ENCODE results near the gene KIF5C. TPM values are rescaled to one million over a fixed set of nuclear protein-coding genes. Genes with fewer than 3 reads are reported as not detected.

The KIF5C gene
- total RNA-seq, 1 experiment from 2014 or later, result 1.6 TPM

GRCh38 chr2:148947299-148947698 is 72.3 kb downstream of the KIF5C start:
- H3K4me1 ChIP-seq (ENCODE audit: control insufficient read depth, insufficient read depth, low read length), result no peaks in the 10 kb centered on the region
- BruUV-seq (replicated peaks), result no TSS peak
- CTCF ChIA-PET, result no interaction called here
- ATAC-seq (no peak), DNase-seq (ENCODE audit: low read depth, low spot score) (no peak)
- H3K27me3 ChIP-seq (ENCODE audit: control insufficient read depth, insufficient read depth, low read length), result peaks cover 7% of the 10 kb centered on the region
- H3K27ac ChIP-seq (ENCODE audit: low read length), result no peak overlapping the region
- in situ Hi-C loops (cut with HindIII; ENCODE audit: low pct_unique_long_range_greater_than_20kb, low sequenced_read_pairs) (no loop called here), intact Hi-C loops (cut with micrococcal nuclease; ENCODE audit: unreplicated experiment) (no loop called here)
- H3K36me3 ChIP-seq (ENCODE audit: control insufficient read depth, insufficient read depth, low read length), result no peaks in the 10 kb centered on the region
- no peaks in the 10 kb centered on the region for H3K9me3 ChIP-seq (ENCODE audit: control insufficient read depth, insufficient read depth, low read depth, low read length)
- no peak overlapping the region for H3K4me3 ChIP-seq (ENCODE audit: low read depth in 2 of 2, low read length in 2 of 2)
- TF ChIP-seq POLR2AphosphoS5 (IDR thresholded peaks at IDR 0.05; ENCODE audit: low read depth, low read length), result no peak
- TF ChIP-seq REST (IDR thresholded peaks at IDR 0.05; ENCODE audit: insufficient read depth in 1 of 2, low read depth in 2 of 2, low read length in 1 of 2), result no peak
- TF ChIP-seq TCF7L2 (IDR thresholded peaks at IDR 0.05; ENCODE audit: low read depth, low read length), result no peak
- no peak for TF ChIP-seq SIN3A (IDR thresholded peaks at IDR 0.05; ENCODE audit: borderline replicate concordance, insufficient read depth, low read depth, low read length)
- TF ChIP-seq, protein P1, sequence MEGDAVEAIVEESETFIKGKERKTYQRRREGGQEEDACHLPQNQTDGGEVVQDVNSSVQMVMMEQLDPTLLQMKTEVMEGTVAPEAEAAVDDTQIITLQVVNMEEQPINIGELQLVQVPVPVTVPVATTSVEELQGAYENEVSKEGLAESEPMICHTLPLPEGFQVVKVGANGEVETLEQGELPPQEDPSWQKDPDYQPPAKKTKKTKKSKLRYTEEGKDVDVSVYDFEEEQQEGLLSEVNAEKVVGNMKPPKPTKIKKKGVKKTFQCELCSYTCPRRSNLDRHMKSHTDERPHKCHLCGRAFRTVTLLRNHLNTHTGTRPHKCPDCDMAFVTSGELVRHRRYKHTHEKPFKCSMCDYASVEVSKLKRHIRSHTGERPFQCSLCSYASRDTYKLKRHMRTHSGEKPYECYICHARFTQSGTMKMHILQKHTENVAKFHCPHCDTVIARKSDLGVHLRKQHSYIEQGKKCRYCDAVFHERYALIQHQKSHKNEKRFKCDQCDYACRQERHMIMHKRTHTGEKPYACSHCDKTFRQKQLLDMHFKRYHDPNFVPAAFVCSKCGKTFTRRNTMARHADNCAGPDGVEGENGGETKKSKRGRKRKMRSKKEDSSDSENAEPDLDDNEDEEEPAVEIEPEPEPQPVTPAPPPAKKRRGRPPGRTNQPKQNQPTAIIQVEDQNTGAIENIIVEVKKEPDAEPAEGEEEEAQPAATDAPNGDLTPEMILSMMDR (IDR thresholded peaks at IDR 0.05), result no peak
- POLR2A ChIA-PET, result interaction anchor here (0.6 kb wide), 1 partner anchor 249 kb away, joined by 6 read pairs; no protein-coding TSS in a partner anchor

DNA sequence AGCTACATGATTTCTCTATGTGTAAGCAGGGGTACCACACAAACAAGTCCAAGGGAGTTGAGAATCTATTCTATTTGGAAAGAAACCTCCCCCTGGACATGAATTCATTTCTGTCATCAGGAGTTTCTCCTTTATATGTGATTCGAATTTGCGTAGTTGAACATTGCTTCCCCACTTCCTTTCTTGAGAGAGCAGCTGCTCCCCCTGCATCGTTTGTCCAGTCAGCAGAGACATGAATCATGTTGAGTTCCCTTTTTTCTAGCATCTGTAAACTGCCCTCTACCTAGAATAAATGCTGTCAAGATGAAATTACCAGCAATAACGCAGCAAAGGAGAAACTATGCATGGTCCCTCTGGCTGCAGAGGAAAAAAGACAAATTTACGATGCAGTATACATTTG is 73.8 kb downstream of the KIF5C start:
- in situ Hi-C loops (cut with HindIII; ENCODE audit: low pct_unique_long_range_greater_than_20kb, low sequenced_read_pairs), result no loop called here
- POLR2A ChIA-PET, result no interaction called here

More for the DNA sequence above, 73.8 kb downstream of the KIF5C start:
- DNase-seq (ENCODE audit: low read depth, low spot score) (no peak), ATAC-seq (no peak)
- no TSS peak for BruUV-seq (replicated peaks)
- peaks cover 4% of the 10 kb centered on the region for H3K27me3 ChIP-seq (ENCODE audit: control insufficient read depth, insufficient read depth, low read length)
- CTCF ChIA-PET, result no interaction called here
- H3K4me3 ChIP-seq (ENCODE audit: low read depth in 2 of 2, low read length in 2 of 2), result no peak overlapping the region
- TF ChIP-seq TCF7L2 (IDR thresholded peaks at IDR 0.05; ENCODE audit: low read depth, low read length), result no peak
- TF ChIP-seq REST (IDR thresholded peaks at IDR 0.05; ENCODE audit: insufficient read depth in 1 of 2, low read depth in 2 of 2, low read length in 1 of 2), result no peak
- no peak for TF ChIP-seq SIN3A (IDR thresholded peaks at IDR 0.05; ENCODE audit: borderline replicate concordance, insufficient read depth, low read depth, low read length)
- TF ChIP-seq, protein P1 (IDR thresholded peaks at IDR 0.05), result no peak
- no peak for TF ChIP-seq POLR2AphosphoS5 (IDR thresholded peaks at IDR 0.05; ENCODE audit: low read depth, low read length)
- H3K36me3 ChIP-seq (ENCODE audit: control insufficient read depth, insufficient read depth, low read length), result no peaks in the 10 kb centered on the region
- H3K9me3 ChIP-seq (ENCODE audit: control insufficient read depth, insufficient read depth, low read depth, low read length), result no peaks in the 10 kb centered on the region
- no peak overlapping the region for H3K27ac ChIP-seq (ENCODE audit: low read length)
- intact Hi-C loops (cut with micrococcal nuclease; ENCODE audit: unreplicated experiment), result no loop called here
- no peaks in the 10 kb centered on the region for H3K4me1 ChIP-seq (ENCODE audit: control insufficient read depth, insufficient read depth, low read length)

All from Panc1 (cell line).